Measurements from ENCODE around the gene CAMK2G.
A peak's percentile ranks its signal among the peaks of the same experiment; 100 is the strongest.

The CAMK2G gene

DNA sequence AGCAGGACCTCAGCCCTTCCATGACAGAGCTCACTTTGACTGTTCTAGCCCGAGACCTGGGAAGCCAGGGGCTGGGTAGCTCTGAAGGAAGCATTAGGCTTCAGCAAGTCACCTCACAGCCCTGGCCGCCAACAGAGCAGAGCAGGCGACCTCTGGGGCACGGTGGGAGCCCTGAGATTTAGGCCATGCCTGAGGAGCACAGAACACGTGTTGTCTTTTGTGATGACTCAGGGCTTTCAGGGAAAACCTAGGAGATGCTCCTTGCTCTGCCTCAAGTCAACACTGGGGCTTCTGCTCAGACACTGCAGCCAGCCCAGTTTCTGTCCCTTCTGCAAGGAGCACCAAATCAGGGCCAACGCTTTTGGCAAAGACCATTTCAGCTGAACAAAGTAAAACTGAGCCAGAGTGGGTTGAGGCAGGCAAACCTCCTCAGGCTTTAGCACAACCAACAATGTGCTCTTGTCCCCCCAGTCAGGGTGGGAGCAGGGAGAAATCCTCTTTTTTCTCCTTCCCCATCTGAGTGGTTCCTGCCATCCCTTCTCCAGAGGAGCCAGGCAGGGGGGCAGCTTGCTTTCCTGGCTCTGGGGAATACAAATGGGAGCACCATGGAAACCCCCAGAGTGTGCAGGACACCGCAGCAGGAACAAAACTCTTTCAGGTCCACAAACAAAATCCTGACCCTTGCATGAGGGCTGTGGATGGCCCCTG lies 14.4 kb downstream of the CAMK2G start:
- DNase-seq: no peak

- DNase-seq: no peak
These were observed 14.9 kb downstream of the CAMK2G start for GRCh38 chr10:73859428-73859783.

GRCh38 chr10:73858750-73859427 lies 15.5 kb downstream of the CAMK2G start:
- no peak for DNase-seq

- no peak for DNase-seq
These were observed 16.2 kb downstream of the CAMK2G start for GRCh38 chr10:73858013-73858708.

GRCh38 chr10:73857446-73857845 lies 16.9 kb downstream of the CAMK2G start:
- DNase-seq: no peak

GRCh38 chr10:73856261-73856660 lies 18.1 kb downstream of the CAMK2G start:
- DNase-seq: no peak

DNA sequence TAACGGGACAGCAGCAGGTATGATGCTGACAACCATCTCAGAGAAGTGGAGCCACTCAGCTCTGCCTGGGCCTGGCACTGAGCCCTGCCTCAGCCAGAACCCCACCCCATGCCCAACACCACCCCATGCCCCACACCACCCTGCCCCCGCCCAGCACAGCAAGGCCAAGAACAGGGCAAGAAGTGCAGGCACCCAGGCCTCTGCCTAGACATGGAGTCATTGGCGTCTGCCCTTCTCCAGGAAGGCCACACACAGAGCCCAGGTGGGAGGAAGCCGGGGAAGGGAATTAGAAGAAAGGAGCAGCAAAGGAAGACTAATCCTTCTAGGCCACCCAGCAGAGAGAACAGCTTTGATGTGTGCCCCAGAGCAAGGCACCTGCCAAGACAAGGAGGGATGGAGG lies 18.9 kb downstream of the CAMK2G start:
- no peak for DNase-seq

GRCh38 chr10:73854310-73854709 lies 20.0 kb downstream of the CAMK2G start:
- no peak for DNase-seq

GRCh38 chr10:73853196-73853595 lies 21.2 kb downstream of the CAMK2G start:
- DNase-seq: no peak

- DNase-seq: no peak
These were observed 23.4 kb downstream of the CAMK2G start for GRCh38 chr10:73850863-73851461.

GRCh38 chr10:73850211-73850610 lies 24.1 kb downstream of the CAMK2G start:
- DNase-seq: no peak

DNA sequence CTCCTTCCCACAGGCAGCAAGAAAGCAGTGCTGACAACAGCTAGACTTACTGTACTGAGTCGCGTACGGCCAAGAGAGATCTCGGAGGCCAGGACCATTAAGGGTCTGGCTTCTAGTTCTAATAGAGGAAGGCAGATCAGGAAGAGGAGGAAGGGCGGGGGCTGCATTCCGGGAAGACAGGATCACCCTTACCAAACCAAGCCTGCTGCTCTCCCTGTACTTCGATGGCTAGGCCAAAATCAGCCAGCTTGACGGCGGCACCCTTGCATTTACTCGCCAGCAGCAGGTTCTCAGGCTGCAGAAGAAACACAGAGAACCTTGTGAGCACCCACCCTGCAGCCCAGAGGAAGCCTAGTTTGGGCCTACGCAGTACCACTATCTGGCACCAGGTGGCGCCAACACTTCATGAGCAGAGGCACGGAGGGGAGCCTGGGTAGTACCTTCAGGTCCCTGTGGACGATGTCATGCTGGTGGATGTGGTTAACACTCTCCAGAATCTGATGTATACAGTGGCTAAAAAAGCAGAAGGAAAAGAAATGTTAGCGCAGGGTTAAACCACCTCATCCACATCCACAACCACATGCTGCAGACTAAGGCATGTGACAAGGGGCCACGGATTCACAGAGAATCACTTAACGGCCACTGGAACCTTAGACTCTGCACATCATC lies 25.4 kb downstream of the CAMK2G start:
- DNase-seq: peak; percentile 24

- no peak for DNase-seq
These were observed 27.3 kb downstream of the CAMK2G start for GRCh38 chr10:73847031-73847430.

DNA sequence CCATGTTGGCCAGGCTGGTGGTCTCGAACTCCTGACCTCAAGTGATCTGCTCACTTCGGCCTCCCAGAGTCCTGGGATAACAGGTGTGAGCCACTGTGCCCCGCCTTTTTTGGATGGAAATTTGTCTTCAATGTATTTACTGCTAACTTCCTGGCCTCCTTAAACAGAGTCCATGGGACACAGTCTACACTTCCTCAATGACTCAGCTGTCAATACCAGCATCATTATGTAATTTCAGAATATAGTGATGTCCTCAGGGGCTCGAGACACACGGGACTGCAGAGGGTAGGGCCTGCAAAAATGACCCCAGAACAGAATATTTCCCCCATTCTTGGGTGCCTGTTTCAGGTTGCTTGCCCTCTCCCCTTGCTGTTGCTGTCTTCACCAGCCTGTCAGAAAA lies 31.1 kb downstream of the CAMK2G start:
- DNase-seq: no peak

DNA sequence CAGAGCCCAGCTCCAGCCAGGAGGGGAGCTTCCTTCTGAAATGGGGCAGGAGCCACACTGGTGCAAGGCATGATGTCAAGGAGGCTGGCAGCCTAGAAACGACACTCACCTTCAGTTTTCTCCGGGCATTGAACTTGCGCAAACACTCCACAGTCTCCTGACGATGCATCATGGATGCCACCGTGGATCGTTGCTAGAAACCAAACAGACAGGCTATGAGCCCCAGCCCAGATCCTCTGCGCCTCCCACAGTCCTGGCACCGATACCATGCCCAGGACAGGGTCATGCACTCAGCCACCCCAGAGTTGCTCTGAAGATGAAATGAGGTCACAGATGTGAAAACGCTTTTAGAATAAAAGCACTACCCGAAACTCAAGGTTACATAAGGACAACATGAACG lies 32.0 kb downstream of the CAMK2G start:
- DNase-seq: no peak

DNA sequence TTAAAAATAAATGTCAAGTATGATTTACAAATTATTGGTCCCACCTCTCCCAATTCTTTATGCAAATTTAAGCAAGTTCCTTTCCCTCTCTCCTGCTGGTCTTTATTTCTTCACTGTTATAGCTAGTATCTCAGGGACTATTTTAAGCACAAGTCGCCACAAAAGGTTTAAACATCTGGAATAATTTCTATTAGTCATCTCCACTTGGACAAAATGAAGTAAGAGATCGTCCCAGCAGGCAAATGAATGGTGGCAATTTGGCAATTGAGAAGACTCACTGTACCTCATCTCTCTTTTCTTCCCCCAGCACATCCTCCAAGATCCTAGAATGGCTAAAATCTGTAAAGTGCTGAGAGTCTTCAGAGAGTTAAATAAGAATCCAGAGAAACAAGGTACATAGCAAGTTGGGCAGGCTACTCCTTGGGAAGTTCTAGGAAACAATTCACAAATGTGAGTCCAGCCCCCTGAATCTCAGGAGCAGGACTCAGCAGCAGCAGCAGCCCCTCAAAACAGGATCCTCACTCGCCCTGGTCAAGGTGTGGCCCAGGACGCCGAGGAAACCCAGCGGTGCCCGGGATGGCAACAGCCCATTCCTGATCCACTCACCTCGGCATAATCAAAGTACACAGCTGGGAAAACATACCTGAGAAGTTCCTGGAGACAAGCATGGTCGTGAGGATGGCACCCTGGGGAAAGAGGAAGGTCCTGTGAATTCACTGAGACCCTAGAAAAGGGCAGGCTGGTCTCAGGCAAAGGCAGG lies 32.6 kb downstream of the CAMK2G start:
- no peak for DNase-seq

GRCh38 chr10:73841061-73841421 lies 33.3 kb downstream of the CAMK2G start:
- DNase-seq: no peak

GRCh38 chr10:73840403-73841060 lies 33.8 kb downstream of the CAMK2G start:
- DNase-seq: no peak

- DNase-seq: no peak
These were observed 34.3 kb downstream of the CAMK2G start for GRCh38 chr10:73840056-73840402.

DNA sequence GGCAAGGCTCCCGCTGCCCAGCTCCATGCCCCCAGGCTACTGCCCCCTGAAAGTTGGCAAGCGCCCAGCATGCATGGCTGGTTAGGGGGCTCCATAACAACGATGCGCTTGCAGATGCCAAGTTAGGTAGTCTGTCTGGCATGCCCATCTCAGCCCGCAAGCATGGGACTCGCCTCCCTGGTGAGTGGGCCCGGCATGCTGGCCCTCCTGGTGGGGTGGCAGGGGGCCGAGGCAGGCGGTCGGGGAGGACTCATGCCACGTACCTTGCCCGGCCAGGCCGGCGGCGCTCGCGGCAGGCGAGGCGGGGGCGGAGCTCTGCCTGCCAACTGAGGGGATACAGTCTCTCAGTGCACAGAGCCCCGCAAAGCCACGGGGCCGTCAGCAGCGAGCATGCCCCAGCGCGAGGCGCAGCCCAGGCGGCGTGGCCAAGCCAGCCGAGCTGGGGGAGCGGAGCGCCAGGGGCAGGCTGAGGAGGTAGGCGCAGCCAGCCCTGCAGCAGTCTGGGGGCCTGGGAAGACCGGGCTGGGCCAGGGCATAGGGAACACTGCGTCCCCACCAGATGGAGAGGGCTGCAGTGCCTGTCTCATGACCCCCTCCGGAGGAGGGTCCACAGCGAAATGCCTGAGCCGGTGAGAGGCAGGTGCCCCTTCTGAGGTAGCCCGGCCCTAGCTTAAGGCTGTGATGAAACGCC lies 34.9 kb downstream of the CAMK2G start:
- DNase-seq: no peak

- no peak for DNase-seq
These were observed 35.5 kb downstream of the CAMK2G start for GRCh38 chr10:73838827-73839226.

Measured in DMS153 (cell line).